NCI-H187 treated with DMSO at 0.1 percent for 48 hours (cell line): ENCODE results near the gene IFI27L2.
"Not testable (repeated sequence)": the region's sequence is repeated elsewhere in the genome, so short reads cannot be mapped to it uniquely, and the experiment has no call there.

ENCODE experiments used
- DNase-seq: peaks from one replicate; lab custom pipeline; 2025; lab: John Stamatoyannopoulos, UW

Gene IFI27L2, protein sequence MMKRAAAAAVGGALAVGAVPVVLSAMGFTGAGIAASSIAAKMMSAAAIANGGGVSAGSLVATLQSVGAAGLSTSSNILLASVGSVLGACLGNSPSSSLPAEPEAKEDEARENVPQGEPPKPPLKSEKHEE

GRCh38 chr14:94129111-94129757, at the start of gene IFI27L2:
TSS of gene IFI27L2 (minus strand) at chr14:94129604. CDS start at chr14:94129564, 40 bp downstream.
- no peak for DNase-seq

DNA sequence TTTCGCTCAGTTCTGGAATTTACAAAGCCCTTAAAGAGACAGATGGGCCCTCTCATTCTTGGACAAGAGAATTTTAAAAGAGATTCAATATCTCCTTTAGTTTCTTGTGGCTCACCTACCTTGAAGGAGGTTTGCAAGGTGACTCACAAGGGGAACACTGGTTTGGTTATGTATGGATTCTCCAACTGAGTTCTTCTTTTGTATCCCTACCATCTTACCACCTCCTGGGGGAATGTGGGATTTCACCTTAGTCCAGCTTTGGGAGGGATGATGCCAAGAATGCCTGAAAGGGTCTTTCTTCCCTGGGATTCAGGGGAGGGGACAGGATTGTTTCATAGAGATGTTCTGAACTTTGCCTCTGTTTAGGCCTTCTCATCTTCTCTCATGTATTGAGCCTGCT, 48.4 kb upstream of the IFI27L2 start:
- no peak for DNase-seq

GRCh38 chr14:94176808-94177207, 47.4 kb upstream of the IFI27L2 start:
- DNase-seq = no peak

GRCh38 chr14:94175747-94176146, 46.3 kb upstream of the IFI27L2 start:
- no peak for DNase-seq

DNA sequence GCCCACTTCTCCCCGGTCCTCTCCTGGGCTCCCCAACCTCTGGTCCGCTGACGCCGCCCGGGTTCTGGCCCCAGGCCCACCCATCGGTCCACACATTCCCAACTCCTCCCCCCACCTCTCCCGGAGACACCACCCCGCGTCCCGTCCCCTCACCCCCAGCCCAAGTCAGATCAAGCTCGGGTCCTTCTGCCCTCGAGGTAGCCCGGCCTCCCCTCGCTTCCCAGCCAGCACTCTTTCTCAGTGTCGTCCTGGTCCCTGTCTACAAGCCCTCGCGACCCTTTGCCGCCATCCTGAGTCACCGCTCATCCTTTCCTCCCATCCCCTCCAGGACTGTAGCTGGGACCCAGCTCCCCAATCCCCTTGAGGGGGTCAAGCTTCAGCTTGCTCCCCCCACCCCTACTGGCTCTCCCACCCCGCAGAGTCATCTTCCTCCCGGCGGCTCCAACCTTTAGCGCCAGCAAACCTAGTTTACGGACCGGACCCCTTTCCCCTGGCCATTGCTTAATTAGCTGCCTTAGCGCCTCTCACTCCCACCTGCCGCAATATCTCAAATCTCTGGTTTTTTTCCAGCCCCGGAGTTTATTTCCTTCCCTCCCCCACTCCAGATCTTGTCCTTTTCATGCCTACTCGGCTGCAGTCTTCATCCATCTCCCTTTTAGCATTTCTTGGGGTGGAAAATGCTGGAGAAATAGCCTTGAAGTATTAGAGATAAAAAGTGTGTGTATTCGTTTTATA, 45.8 kb upstream of the IFI27L2 start:
- no peak for DNase-seq

DNA sequence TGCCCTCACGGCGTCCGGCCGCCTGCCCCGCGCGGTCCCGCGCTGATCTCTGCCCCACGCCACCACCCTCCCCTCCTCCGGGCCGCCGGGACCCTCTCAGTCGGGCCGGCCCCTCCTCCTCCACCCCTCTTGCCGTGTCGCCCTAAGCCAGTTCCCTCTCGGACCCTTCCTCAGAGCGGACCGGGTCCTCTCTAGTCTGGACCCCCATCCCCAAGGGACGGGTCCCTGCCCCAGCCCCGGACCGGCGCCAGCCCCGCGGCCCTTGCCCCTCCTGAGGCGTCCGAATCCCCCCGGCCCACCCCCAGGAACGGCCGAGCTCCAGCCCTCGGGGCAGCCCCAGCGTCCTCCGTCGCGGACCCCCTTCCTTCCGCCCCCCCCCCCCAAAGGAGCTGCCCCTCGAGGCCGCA, 45.2 kb upstream of the IFI27L2 start:
- DNase-seq = no peak

DNA sequence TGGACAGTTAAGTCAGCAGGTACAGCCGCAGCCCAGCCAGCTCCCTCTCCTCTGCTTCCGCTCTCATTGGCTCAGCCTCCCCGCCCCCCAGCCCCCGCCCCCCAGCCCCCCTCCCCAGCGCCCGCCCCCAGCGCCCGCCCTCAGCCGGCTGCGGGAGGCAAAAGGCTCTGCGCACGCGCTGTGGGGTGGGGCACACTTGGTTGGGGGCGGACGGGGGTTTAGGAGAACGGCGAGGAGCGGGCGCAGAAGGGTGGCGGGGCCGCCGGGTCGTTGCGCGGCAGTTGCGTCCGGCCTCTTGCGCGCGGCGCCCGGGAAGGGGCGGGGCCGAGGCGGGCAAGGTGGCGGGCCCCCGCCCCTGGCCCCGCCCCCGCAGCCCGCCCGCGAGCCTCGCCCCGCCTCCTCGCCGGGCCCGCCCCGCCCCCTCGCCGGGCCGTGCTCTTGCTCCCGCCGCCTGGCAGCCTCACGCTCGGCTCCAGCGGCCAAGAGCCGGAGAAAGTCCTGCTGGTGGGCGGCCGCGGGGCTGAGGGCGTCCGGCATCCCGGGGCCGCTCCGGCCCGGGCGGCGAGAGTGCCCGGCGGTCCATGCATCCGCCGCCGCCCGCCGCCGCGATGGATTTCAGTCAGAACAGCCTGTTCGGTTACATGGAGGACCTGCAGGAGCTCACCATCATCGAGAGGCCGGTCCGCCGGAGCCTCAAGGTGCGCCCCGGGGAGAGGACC, 44.6 kb upstream of the IFI27L2 start, which contains the start of gene PPP4R4:
Gene PPP4R4 (plus strand): TSS at position 438 of the 719 bp plus-strand sequence. CDS start 144 bp downstream, at position 582.
- DNase-seq = peak; percentile 11

DNA sequence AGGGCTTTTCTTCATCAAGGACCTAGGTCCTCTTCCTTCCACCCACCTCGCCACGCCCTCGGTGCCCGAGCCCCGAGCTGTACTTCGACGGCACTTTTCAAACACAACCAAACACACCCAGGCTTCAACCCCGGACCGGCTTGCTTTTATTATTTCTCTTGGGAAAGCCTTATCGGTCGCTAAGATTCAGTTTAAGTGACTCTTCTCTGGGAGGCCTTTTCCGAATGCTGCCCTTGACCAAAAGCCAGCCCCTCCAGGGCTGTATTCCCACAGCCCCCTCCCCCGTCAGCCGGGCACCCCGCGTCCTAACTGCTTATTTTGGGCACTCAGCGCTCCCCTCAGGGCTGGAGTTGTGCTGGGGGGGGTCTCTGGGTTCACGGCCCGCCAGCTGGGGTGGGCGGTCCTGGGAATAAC, 44.1 kb upstream of the IFI27L2 start:
- no peak for DNase-seq

DNA sequence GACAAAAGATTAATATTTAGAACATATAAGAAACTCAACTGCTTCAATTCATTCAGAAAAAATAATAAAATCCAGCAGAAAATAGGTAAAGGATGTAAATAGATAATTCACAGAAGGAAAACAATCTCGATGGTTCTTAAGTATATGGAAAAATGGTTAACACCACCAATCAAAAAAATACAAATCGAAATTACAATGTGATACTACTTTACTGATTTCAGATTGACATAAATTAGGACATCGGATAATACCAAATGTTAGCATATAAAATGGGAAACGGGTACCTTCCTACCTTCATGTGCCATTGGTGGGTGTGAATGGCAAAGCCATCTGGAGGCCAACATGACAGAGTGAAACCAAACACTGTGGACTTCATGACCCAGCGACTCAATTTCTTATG, 43.1 kb upstream of the IFI27L2 start:
- DNase-seq = no peak

DNA sequence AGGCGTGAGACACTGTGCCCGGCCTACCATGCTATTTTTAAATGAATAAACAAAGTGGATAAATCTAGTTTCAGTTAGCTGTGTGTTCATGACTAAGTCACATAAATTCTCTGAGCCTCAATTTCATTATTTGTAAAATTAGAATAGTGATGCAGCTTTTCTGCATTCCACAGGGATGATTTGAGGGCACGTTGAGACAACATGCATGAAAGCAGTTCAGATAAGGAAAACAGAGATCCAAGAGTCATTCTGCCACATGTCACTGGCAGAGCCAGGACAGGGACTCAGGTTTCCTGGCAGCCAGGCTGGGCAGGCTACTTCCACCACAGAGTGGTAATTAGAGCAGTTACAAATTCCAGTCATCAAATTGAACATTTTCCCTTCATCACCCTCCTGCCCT, 41.8 kb upstream of the IFI27L2 start:
- DNase-seq = no peak

- no peak for DNase-seq
Observed at GRCh38 chr14:94170136-94170535, 40.7 kb upstream of the IFI27L2 start.

GRCh38 chr14:94165744-94166143, 36.3 kb upstream of the IFI27L2 start:
- no peak for DNase-seq

- DNase-seq = no peak
Observed at GRCh38 chr14:94164685-94165431, 35.5 kb upstream of the IFI27L2 start.

- DNase-seq = no peak
Observed at GRCh38 chr14:94163796-94164195, 34.4 kb upstream of the IFI27L2 start.

GRCh38 chr14:94162466-94162865, 33.1 kb upstream of the IFI27L2 start:
- no peak for DNase-seq

- no peak for DNase-seq
Observed at GRCh38 chr14:94161981-94162380, 32.6 kb upstream of the IFI27L2 start.

GRCh38 chr14:94161058-94161457, 31.7 kb upstream of the IFI27L2 start:
- DNase-seq = no peak

- no peak for DNase-seq
Observed at GRCh38 chr14:94158239-94158883, 29.0 kb upstream of the IFI27L2 start.

- DNase-seq = no peak
Observed at GRCh38 chr14:94157197-94157596, 27.8 kb upstream of the IFI27L2 start.

- DNase-seq = not testable (repeated sequence)
Observed at GRCh38 chr14:94156143-94156542, 26.7 kb upstream of the IFI27L2 start.

DNA sequence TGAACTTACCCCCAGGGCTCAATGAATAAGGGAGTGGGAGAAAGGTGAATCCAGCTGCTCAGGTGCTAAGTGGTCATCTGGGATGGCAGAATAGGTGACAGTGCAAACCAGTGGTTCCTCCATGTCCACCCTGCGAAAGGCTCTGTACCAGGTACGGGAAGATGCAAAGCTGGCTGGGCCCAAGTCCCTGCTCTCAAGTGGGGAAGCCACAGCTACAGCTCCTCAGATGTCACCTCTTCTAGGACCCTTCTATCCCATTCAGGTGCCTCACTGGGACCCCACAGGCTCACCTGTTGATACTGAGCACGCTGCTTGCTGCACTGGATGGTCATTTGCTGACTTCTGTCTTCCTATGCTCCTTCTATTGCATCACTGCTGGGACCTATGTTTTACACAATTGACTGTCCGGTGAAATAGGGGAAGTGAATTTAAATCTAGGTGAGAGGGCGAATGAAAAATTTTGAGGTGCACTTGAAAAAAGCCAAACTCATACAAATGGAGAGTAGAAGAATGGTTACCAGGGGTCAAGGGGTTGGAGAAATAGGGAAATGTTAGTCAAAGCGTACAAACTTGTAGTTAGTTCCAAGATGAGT, 24.4 kb upstream of the IFI27L2 start:
- no peak for DNase-seq
